ENCODE results near the gene DNAH1. TPM values are rescaled to one million over a fixed set of nuclear protein-coding genes. Genes with fewer than 3 reads are reported as not detected.
"Not testable (repeated sequence)": the region's sequence is repeated elsewhere in the genome, so short reads cannot be mapped to it uniquely, and the experiment has no call there.

Gene DNAH1
- total and polyA plus RNA-seq, 5 donors = 2.6 to 4.0 (median 3.6) TPM

DNA sequence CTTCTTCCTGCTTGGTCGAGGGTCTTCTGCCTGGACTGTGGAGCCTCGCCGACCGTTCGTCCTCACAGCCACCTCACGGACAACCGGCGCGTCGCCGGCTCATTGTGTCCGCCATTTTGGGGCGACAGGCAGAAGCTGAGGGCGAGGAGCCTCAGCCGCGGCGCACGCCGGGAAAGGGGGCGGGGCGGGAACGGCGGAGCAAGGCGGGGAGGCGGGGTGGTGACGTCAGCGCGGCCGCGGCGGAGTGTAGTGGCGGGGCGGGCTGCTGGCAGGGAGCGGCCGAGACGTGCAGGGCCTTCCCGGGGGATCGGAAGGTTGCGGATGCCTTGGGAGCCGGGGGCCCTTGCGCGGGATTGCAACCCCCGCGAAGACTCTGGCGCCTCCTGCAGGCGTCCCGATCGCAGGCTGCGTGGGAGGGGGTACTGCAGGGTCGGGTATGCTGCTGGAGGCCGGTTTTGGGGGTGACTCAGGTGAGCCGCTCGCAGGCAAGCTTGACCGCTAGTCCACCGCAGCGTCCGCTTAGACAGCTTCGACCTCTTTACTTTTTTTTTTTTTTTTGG lies 37.5 kb upstream of the DNAH1 start, which contains the start of gene WDR82:
WDR82 (minus strand) TSS at position 140 of the 560 bp plus-strand sequence. CDS start 288 bp downstream, outside the sequence.
- no peaks in the 10 kb centered on the region for H3K27me3 ChIP-seq (ENCODE audit: control insufficient read depth, insufficient read depth)
- intact Hi-C loops (cut with DNase I) = loop anchor here in 2 of 4 donors (5.0 to 10.0 kb wide), 2 partner anchors 46 to 274 kb away; no protein-coding TSS in a partner anchor
- under 1% methylated on average over 58 of the region's 58 CpGs for WGBS
- H3K4me1 ChIP-seq (ENCODE audit: control insufficient read depth, insufficient read depth, low read length) = peaks cover 8% of the 10 kb centered on the region
- H3K27ac ChIP-seq (ENCODE audit: low read length) = peak within 1 kb of the TSS; percentile 95
- DNase-seq (peak; percentile 98 to 100 (median 99)), ATAC-seq (peak; percentile 95 to 97)
- H3K9me3 ChIP-seq (ENCODE audit: control insufficient read depth, low read length) = no peaks in the 10 kb centered on the region
- peak within 1 kb of the TSS; percentile 84 for H3K4me3 ChIP-seq (ENCODE audit: low read length)

DNA sequence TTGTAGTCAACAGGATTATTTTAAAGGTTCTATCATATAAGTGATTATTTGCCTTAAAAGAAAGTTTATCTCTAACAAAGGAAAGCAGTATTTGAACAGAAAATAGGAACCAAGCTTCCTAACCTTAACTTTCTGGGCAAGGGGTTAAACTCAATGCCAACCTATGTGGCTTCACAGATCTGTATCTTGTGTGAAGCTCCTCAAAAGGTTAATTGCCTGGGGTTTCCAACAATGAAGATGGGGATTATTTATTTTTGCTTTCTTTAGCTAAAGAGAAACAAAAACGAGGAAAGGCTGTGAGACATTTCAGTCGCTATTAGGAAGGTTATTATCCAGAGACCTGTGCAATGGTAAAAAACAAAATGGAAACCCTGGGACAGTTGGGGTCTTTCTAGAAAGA lies 36.5 kb upstream of the DNAH1 start:
- Histone ChIP-seq H3K27me3 (ENCODE audit: control insufficient read depth, insufficient read depth) (no peaks in the 10 kb centered on the region), H3K27ac (ENCODE audit: low read length) (peak overlapping the region; percentile 36), H3K9me3 (ENCODE audit: control insufficient read depth, low read length) (no peaks in the 10 kb centered on the region), H3K4me3 (ENCODE audit: low read length) (no peak overlapping the region), H3K4me1 (ENCODE audit: control insufficient read depth, insufficient read depth, low read length) (peaks cover 3% of the 10 kb centered on the region)
- no peak for ATAC-seq
- intact Hi-C loops (cut with DNase I) = loop anchor here in 2 of 4 donors (5.0 to 10.0 kb wide), 2 partner anchors 47 to 275 kb away; no protein-coding TSS in a partner anchor
- 44% methylated on average over 2 of the region's 2 CpGs for WGBS
- no peak for DNase-seq

DNA sequence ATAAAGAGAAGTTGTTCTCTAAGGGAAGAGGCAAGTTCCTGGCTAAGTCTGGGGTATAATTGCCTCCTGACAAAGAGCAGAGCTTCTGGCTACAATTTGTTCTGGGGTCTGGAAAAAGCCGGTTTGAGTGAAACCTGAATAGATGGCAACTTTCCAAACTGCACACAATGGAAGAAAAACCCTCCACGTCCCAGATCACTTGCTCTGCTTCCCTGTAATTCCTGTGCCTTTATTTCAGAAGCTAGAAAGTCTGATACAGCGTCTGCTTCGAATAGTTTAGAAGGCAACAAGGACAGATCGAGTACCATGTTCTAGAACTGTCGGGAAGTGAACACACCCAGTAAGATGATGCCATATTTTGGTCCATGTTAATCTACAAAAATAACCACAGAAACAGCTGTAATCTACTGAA lies 36.1 kb upstream of the DNAH1 start:
- Histone ChIP-seq H3K27me3 (ENCODE audit: control insufficient read depth, insufficient read depth) (no peaks in the 10 kb centered on the region), H3K27ac (ENCODE audit: low read length) (peak overlapping the region; percentile 26), H3K4me1 (ENCODE audit: control insufficient read depth, insufficient read depth, low read length) (peaks cover 2% of the 10 kb centered on the region), H3K9me3 (ENCODE audit: control insufficient read depth, low read length) (no peaks in the 10 kb centered on the region), H3K4me3 (ENCODE audit: low read length) (no peak overlapping the region)
- DNase-seq (no peak), ATAC-seq (peak in 1 of 2 donors; percentile 14)
- intact Hi-C loops (cut with DNase I) = loop anchor here in 1 of 4 donors (5.0 kb wide), 1 partner anchor 33 kb away; the partner anchor contains the start of gene PPM1M
- WGBS = 24% methylated on average over 6 of the region's 6 CpGs

DNA sequence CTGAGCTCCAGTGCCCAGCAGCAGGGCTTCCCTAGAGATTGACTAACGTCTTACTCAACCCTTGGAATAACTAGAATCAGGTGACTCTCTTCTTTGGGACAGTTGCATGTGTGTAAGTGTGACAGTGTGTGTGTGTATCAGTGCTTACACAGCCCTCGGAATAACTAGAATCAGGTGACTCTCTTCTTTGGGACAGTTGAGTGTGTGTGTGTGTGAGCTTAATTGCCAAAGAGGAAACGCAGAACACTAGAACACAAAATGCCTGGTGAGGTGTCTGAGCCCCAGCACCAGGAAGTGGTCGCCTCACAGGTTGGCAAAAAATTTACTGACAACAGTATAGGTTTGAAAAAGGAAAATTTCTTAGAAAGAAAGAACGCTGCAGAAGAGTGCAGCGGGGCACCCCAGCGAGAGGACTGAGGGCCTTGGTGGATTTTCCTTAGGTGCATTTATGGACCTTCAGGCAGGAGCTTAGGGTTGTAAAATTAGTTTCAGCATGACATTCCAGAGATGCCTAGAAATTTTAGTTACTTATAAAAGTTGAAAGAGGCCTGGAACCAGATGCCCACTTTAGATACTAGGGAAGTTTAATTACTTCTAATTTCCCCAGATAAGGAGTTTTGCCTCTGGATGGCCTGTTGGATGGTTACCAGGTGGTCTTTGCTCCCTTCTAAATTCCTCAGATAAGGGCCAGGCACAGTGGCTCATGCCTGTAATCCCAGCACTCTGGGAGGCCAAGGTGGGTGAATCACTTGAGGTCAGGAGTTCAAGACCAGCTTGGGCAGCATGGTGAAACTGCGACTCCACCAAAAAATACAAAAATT lies 33.9 kb upstream of the DNAH1 start:
- intact Hi-C loops (cut with DNase I) = loop anchor here in 1 of 4 donors (5.0 kb wide), 1 partner anchor 35 kb away; the partner anchor contains the start of gene PPM1M
- no peaks in the 10 kb centered on the region for H3K27me3 ChIP-seq (ENCODE audit: control insufficient read depth, insufficient read depth)
- no peaks in the 10 kb centered on the region for H3K4me1 ChIP-seq (ENCODE audit: control insufficient read depth, insufficient read depth, low read length)
- DNase-seq = no peak
- no peak overlapping the region for H3K4me3 ChIP-seq (ENCODE audit: low read length)
- H3K27ac ChIP-seq (ENCODE audit: low read length) = no peak overlapping the region
- WGBS = 56% methylated on average over 8 of the region's 8 CpGs
- ATAC-seq = no peak
- no peaks in the 10 kb centered on the region for H3K9me3 ChIP-seq (ENCODE audit: control insufficient read depth, low read length)

DNA sequence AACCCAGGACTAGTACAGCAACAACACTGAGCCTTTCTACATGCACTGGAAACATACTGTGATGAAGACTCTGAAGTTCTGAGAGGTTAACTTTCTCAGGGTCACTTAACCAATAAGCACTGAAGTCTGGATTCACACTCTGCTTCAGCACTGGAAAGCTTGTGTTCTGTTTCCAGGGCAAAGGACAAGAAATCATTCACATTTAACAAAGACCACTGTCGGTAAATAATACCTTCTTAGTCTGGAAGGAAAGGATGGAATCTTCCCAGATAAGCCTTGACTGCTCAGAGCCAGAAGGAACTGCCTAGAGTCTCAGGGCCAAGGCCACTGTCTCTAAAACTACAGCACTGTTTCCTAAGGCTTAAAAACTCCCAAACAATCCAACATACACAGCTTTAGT lies 32.8 kb upstream of the DNAH1 start:
- ATAC-seq (no peak), DNase-seq (no peak)
- H3K27me3 ChIP-seq (ENCODE audit: control insufficient read depth, insufficient read depth) = no peaks in the 10 kb centered on the region
- no peaks in the 10 kb centered on the region for H3K4me1 ChIP-seq (ENCODE audit: control insufficient read depth, insufficient read depth, low read length)
- 42% methylated on average over 1 of the region's 1 CpG for WGBS
- H3K4me3 ChIP-seq (ENCODE audit: low read length) = no peak overlapping the region
- H3K27ac ChIP-seq (ENCODE audit: low read length) = no peak overlapping the region
- H3K9me3 ChIP-seq (ENCODE audit: control insufficient read depth, low read length) = no peaks in the 10 kb centered on the region
- intact Hi-C loops (cut with DNase I) = loop anchor here in 1 of 4 donors (5.0 kb wide), 1 partner anchor 36 kb away; the partner anchor contains the start of gene PPM1M

DNA sequence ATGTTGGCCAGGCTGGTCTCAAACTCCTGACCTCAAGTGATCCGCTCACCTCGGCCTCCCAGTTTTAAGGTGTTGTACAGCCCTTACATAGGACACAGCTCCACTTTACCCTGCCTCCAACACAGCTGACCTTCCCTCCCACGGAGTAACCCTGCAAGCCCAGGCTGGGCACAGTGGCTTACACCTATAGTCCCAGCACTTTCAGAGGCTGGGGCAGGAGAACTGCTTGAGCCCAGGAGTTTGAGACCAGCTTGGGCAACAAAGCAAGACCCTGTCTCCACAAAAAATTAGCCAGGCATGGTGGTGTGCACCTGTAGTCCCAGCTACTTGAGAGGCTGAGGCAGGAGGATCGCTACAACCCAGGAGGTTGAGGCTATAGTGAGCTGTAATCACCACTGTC lies 32.1 kb upstream of the DNAH1 start:
- 91% methylated on average over 4 of the region's 4 CpGs for WGBS
- not testable (repeated sequence) for H3K27me3 ChIP-seq (ENCODE audit: control insufficient read depth, insufficient read depth); H3K4me1 ChIP-seq (ENCODE audit: control insufficient read depth, insufficient read depth, low read length); H3K27ac ChIP-seq (ENCODE audit: low read length); H3K4me3 ChIP-seq (ENCODE audit: low read length); ATAC-seq; H3K9me3 ChIP-seq (ENCODE audit: control insufficient read depth, low read length); DNase-seq
- intact Hi-C loops (cut with DNase I) = loop anchor here in 1 of 4 donors (5.0 kb wide), 1 partner anchor 37 kb away; the partner anchor contains the start of gene PPM1M

DNA sequence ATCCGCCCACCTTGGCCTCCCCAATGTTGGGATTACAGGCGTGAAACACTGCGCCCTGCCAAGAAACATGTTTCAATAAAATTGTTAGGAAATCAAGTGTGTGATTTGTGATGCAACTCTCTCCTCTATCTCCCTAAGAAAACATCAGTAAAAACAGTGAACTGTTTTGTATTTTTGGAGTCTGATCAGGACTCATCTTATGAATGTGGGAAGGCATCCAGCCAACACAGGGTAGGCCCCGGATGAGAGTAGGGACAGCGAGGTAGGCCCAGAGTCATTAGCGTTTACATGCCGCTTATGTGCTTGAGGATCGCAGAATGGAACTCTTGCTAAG lies 29.4 kb upstream of the DNAH1 start:
- Histone ChIP-seq H3K4me1 (ENCODE audit: control insufficient read depth, insufficient read depth, low read length) (peaks cover 4% of the 10 kb centered on the region), H3K27me3 (ENCODE audit: control insufficient read depth, insufficient read depth) (no peaks in the 10 kb centered on the region), H3K27ac (ENCODE audit: low read length) (peak overlapping the region; percentile 94), H3K4me3 (ENCODE audit: low read length) (peak overlapping the region; percentile 57), H3K9me3 (ENCODE audit: control insufficient read depth, low read length) (no peaks in the 10 kb centered on the region)
- 73% methylated on average over 8 of the region's 8 CpGs for WGBS
- ATAC-seq (peak in 1 of 2 donors; percentile 44), DNase-seq (peak in 2 of 3 donors; percentile 49 to 69)
- intact Hi-C loops (cut with DNase I) = no loop called here

DNA sequence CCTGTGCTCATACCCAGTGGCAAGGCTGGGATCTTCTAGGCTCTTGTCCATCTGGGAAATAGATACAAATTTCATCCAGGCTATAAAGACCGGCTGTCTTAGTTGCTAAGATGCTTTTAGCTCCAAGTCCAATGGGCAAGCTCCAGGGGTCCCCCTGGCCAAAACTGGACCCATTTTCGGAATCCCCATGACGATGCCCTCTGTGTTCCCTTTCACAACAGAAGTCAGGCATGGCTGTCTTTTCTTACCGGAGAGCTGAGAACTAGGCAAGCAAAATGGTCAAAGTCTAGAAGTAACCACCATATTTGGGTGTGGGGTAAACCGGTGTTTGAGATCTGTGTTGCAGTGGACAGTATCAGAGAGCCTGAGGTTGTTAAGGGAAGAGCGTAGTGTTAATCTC lies 27.4 kb upstream of the DNAH1 start:
- Histone ChIP-seq H3K4me3 (ENCODE audit: low read length) (peak overlapping the region; percentile 57), H3K9me3 (ENCODE audit: control insufficient read depth, low read length) (no peaks in the 10 kb centered on the region), H3K27me3 (ENCODE audit: control insufficient read depth, insufficient read depth) (no peaks in the 10 kb centered on the region), H3K4me1 (ENCODE audit: control insufficient read depth, insufficient read depth, low read length) (peaks cover 4% of the 10 kb centered on the region), H3K27ac (ENCODE audit: low read length) (no peak overlapping the region)
- no peak for DNase-seq
- 90% methylated on average over 6 of the region's 6 CpGs for WGBS
- no peak for ATAC-seq
- intact Hi-C loops (cut with DNase I) = loop anchor here in 1 of 4 donors (2.0 kb wide), 1 partner anchor 48 kb away; no protein-coding TSS in a partner anchor

DNA sequence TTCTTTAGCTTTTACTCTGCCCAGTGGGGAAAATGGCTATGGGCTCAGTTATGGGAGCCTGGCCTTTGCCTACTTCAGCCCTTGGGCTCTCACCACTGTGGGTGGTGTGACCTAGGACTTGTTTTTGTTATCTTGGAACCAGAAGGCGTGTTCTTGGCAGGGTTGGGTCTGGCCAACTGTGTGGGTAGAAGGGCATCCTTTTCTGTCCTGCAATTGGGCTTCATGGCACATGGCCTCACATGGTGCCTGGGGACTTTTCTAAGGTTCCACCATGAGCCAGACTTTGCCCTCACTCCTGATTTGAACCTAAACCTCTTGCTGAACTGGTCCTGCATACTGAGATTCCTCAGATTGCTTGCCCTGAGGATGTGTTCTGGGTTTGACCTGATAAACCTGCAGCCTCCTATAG lies 26.8 kb upstream of the DNAH1 start:
- DNase-seq = no peak
- Histone ChIP-seq H3K4me3 (ENCODE audit: low read length) (no peak overlapping the region), H3K9me3 (ENCODE audit: control insufficient read depth, low read length) (no peaks in the 10 kb centered on the region), H3K27me3 (ENCODE audit: control insufficient read depth, insufficient read depth) (no peaks in the 10 kb centered on the region), H3K27ac (ENCODE audit: low read length) (no peak overlapping the region), H3K4me1 (ENCODE audit: control insufficient read depth, insufficient read depth, low read length) (peaks cover 4% of the 10 kb centered on the region)
- WGBS = 71% methylated on average over 1 of the region's 1 CpG
- intact Hi-C loops (cut with DNase I) = loop anchor here in 1 of 4 donors (2.0 kb wide), 1 partner anchor 47 kb away; no protein-coding TSS in a partner anchor
- no peak for ATAC-seq

DNA sequence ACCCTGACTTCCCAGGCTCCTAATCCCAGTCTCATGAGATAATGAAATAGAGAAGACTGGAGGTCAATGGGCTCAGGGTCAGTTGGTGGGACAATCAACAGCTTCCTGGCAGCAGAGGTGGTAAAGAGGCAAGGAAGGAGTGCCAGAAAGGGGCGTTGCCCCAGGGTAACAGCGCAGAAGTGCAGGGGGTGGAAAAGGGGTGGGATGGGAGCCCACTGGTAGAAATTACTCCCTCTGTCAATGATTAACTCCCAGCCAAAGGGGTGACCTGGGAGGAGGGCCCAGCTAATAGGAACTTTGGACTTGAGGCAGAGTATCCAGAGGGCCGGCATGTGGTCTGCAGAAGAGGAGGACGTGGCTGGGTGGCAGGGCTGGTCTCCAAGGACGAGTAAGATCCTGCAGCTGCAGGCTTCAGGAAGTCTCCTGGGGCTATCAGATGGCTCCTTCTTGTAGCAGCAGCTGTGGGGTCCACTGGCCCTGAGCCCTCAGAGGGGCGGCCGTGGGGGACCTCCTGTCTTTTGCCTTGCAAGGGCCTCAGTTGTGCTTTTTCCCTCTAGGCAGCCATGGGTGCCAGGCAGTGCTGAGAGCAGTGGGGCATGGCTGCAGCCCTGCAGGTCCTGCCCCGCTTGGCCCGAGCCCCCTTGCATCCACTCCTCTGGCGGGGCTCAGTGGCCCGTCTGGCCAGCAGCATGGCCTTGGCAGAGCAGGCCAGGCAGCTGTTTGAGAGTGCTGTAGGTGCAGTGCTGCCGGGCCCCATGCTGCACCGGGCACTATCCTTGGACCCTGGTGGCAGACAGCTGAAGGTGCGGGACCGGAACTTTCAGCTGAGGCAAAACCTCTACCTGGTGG lies 26.1 kb upstream of the DNAH1 start:
- Histone ChIP-seq H3K27me3 (ENCODE audit: control insufficient read depth, insufficient read depth) (no peaks in the 10 kb centered on the region), H3K4me3 (ENCODE audit: low read length) (no peak overlapping the region), H3K9me3 (ENCODE audit: control insufficient read depth, low read length) (no peaks in the 10 kb centered on the region), H3K4me1 (ENCODE audit: control insufficient read depth, insufficient read depth, low read length) (peaks cover 4% of the 10 kb centered on the region), H3K27ac (ENCODE audit: low read length) (no peak overlapping the region)
- DNase-seq = peak in 1 of 3 donors; percentile 7
- 86% methylated on average over 15 of the region's 15 CpGs for WGBS
- intact Hi-C loops (cut with DNase I) = loop anchor here (2.0 to 5.0 kb wide), 3 partner anchors 47 to 52 kb away; no protein-coding TSS in a partner anchor
- ATAC-seq = no peak
